ENCODE results near the gene TMEFF2.

TMEFF2 gene

DNA sequence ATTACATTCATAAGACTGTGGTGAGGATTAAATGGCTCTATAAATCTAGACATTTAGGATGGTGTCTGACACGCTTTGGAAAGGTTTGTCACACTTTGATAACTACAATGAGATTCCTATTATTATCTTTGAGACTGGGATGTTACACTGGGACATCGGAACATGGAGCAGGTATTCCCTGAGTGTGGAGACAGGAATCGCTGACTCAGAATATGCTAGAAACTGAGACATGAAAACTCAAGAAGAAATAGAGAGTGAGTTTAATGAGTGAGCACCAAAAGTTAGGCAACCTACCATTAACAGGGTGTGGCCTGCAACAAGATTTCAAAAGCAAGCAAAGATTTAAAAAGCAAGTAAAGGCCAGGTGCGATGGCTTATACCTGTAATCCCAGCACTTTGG lies 145.4 kb downstream of the TMEFF2 start:
- no CpG with 5 or more reads among the region's 4 CpGs for WGBS, 2 donors (ENCODE audit: extremely low coverage in 2 of 2, insufficient read length in 2 of 2, insufficient replicate concordance in 1 of 2)
- Histone ChIP-seq H2BK120ac (ENCODE audit: low read depth, low read length) (no peak overlapping the region), H2BK5ac (ENCODE audit: low read length) (no peak overlapping the region), H3K27me3 (ENCODE audit: control insufficient read depth in 3 of 3, insufficient read depth in 3 of 3, low read depth in 1 of 3, low read length in 3 of 3) (no peaks in the 10 kb centered on the region), H4K91ac (ENCODE audit: low read depth, low read length, poor library complexity) (no peak overlapping the region), H3K4me2 (ENCODE audit: insufficient read depth, low read length, poor library complexity, severe bottlenecking) (no peak overlapping the region), H4K8ac (ENCODE audit: low read depth, low read length) (no peak overlapping the region), H3K23ac (ENCODE audit: low read depth, low read length, poor library complexity) (no peak overlapping the region), H3K18ac (ENCODE audit: low read length) (no peak overlapping the region), H2BK15ac (ENCODE audit: low read length) (no peak overlapping the region), H3K9ac (ENCODE audit: low read depth, low read length, poor library complexity) (no peak overlapping the region), H3K79me1 (ENCODE audit: low read depth, low read length) (no peaks in the 10 kb centered on the region), H2AK5ac (ENCODE audit: low read depth, low read length) (no peak overlapping the region), H3K4me3 (ENCODE audit: low read length in 2 of 2) (no peak overlapping the region), H3K14ac (ENCODE audit: low read length) (no peak overlapping the region), H3K4me1 (ENCODE audit: control insufficient read depth in 2 of 2, insufficient read depth in 1 of 2, low read depth in 1 of 2, low read length in 2 of 2) (no peaks in the 10 kb centered on the region), H3K4ac (ENCODE audit: low read length) (no peak overlapping the region), H3K27ac (replicated peaks; ENCODE audit: low read length) (no peak overlapping the region), H2BK12ac (ENCODE audit: low read length) (no peak overlapping the region), H3K9me3 (replicated peaks in 1 of 2; ENCODE audit: control insufficient read depth in 2 of 2, insufficient read depth in 1 of 2, low read depth in 1 of 2, low read length in 2 of 2) (no peaks in the 10 kb centered on the region), H2AFZ (ENCODE audit: low read length) (no peak overlapping the region), H3K36me3 (replicated peaks in 1 of 2; ENCODE audit: control insufficient read depth in 2 of 2, insufficient read depth in 2 of 2, low read length in 2 of 2) (no peaks in the 10 kb centered on the region)
- no peak for DNase-seq (ENCODE audit: low spot score)

DNA sequence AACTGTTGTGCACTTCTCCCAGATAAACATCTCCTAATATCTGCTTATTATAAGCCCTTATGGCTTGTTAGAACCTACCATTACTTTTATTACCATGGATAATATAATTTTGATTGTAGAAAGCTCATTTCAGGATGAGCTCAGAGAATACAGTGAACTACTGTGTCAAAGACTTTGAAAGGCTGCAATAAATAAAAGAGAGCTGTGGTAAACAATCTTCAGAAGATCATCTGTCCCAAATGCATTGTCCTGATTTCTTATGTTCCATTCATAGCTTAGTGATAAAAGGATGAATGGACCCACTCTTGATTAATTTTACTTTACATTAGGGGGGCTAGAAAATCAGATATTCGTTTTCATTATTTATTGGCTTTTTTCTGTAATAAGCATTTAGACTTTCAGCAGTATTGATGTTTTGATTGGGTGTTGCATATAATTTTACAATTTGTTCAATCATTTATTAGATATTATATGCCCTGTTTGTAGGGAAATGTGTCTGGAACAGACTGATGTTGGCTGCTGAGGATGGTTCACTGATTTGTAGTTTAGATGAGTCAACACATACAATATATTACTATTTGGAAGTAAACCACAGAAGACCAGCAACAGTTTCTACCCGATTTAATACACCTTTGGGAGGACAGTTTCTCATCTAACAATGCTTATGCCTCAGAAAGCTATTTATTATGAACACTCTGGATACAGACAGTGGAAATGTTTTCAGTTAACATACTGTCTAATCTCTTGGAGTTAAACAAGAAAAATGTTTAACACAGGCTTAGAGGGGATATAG lies 147.2 kb downstream of the TMEFF2 start:
- Histone ChIP-seq H3K4me1 (ENCODE audit: control insufficient read depth in 2 of 2, insufficient read depth in 1 of 2, low read depth in 1 of 2, low read length in 2 of 2) (no peaks in the 10 kb centered on the region), H3K27ac (replicated peaks; ENCODE audit: low read length) (no peak overlapping the region), H4K8ac (ENCODE audit: low read depth, low read length) (no peak overlapping the region), H3K9ac (ENCODE audit: low read depth, low read length, poor library complexity) (no peak overlapping the region), H3K14ac (ENCODE audit: low read length) (no peak overlapping the region), H3K4ac (ENCODE audit: low read length) (no peak overlapping the region), H2AK5ac (ENCODE audit: low read depth, low read length) (no peak overlapping the region), H3K23ac (ENCODE audit: low read depth, low read length, poor library complexity) (no peak overlapping the region), H3K4me3 (ENCODE audit: low read length in 2 of 2) (no peak overlapping the region), H2BK5ac (ENCODE audit: low read length) (no peak overlapping the region), H3K36me3 (replicated peaks in 1 of 2; ENCODE audit: control insufficient read depth in 2 of 2, insufficient read depth in 2 of 2, low read length in 2 of 2) (no peaks in the 10 kb centered on the region), H2BK12ac (ENCODE audit: low read length) (no peak overlapping the region), H2BK120ac (ENCODE audit: low read depth, low read length) (no peak overlapping the region), H2AFZ (ENCODE audit: low read length) (no peak overlapping the region), H2BK15ac (ENCODE audit: low read length) (no peak overlapping the region), H3K4me2 (ENCODE audit: insufficient read depth, low read length, poor library complexity, severe bottlenecking) (no peak overlapping the region), H4K91ac (ENCODE audit: low read depth, low read length, poor library complexity) (no peak overlapping the region), H3K79me1 (ENCODE audit: low read depth, low read length) (no peaks in the 10 kb centered on the region), H3K27me3 (ENCODE audit: control insufficient read depth in 3 of 3, insufficient read depth in 3 of 3, low read depth in 1 of 3, low read length in 3 of 3) (no peaks in the 10 kb centered on the region), H3K18ac (ENCODE audit: low read length) (no peak overlapping the region), H3K9me3 (replicated peaks in 1 of 2; ENCODE audit: control insufficient read depth in 2 of 2, insufficient read depth in 1 of 2, low read depth in 1 of 2, low read length in 2 of 2) (no peaks in the 10 kb centered on the region)
- no CpG with 5 or more reads among the region's 2 CpGs for WGBS, 2 donors (ENCODE audit: extremely low coverage in 2 of 2, insufficient read length in 2 of 2, insufficient replicate concordance in 1 of 2)
- DNase-seq (ENCODE audit: low spot score) = no peak

DNA sequence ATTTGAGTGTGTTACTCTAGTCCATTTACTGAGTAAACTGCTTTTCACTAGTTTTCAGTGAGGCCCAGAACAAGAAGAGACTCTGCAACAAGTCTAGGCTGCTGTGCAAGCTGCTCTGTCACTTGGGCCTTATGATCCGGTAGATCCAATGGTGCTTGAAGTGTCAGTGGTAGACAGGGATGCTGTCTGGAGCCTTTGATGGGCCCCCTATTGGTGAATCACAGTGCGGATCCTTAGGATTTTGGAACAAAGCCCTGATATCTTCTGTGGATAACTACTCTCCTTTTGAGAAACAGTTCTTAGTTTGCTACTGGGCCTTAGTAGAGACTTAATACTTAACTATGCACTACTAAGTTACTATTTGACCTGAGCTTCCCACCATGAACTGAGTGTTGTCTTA lies 150.2 kb downstream of the TMEFF2 start:
- Histone ChIP-seq H3K23ac (ENCODE audit: low read depth, low read length, poor library complexity) (no peak overlapping the region), H2AFZ (ENCODE audit: low read length) (no peak overlapping the region), H2BK5ac (ENCODE audit: low read length) (no peak overlapping the region), H4K91ac (ENCODE audit: low read depth, low read length, poor library complexity) (no peak overlapping the region), H3K14ac (ENCODE audit: low read length) (no peak overlapping the region), H3K18ac (ENCODE audit: low read length) (no peak overlapping the region), H3K9ac (ENCODE audit: low read depth, low read length, poor library complexity) (no peak overlapping the region), H2BK15ac (ENCODE audit: low read length) (no peak overlapping the region), H3K27ac (replicated peaks; ENCODE audit: low read length) (no peak overlapping the region), H3K79me1 (ENCODE audit: low read depth, low read length) (no peaks in the 10 kb centered on the region), H3K4me1 (ENCODE audit: control insufficient read depth in 2 of 2, insufficient read depth in 1 of 2, low read depth in 1 of 2, low read length in 2 of 2) (no peaks in the 10 kb centered on the region), H2BK12ac (ENCODE audit: low read length) (no peak overlapping the region), H2BK120ac (ENCODE audit: low read depth, low read length) (no peak overlapping the region), H3K4me3 (ENCODE audit: low read length in 2 of 2) (no peak overlapping the region), H3K4ac (ENCODE audit: low read length) (no peak overlapping the region), H3K9me3 (replicated peaks in 1 of 2; ENCODE audit: control insufficient read depth in 2 of 2, insufficient read depth in 1 of 2, low read depth in 1 of 2, low read length in 2 of 2) (no peaks in the 10 kb centered on the region), H3K36me3 (replicated peaks in 1 of 2; ENCODE audit: control insufficient read depth in 2 of 2, insufficient read depth in 2 of 2, low read length in 2 of 2) (no peaks in the 10 kb centered on the region), H3K4me2 (ENCODE audit: insufficient read depth, low read length, poor library complexity, severe bottlenecking) (no peak overlapping the region), H3K27me3 (ENCODE audit: control insufficient read depth in 3 of 3, insufficient read depth in 3 of 3, low read depth in 1 of 3, low read length in 3 of 3) (no peaks in the 10 kb centered on the region), H2AK5ac (ENCODE audit: low read depth, low read length) (no peak overlapping the region), H4K8ac (ENCODE audit: low read depth, low read length) (no peak overlapping the region)
- DNase-seq (ENCODE audit: low spot score) = no peak
- WGBS, 2 donors (ENCODE audit: extremely low coverage in 2 of 2, insufficient read length in 2 of 2, insufficient replicate concordance in 1 of 2) = no CpG with 5 or more reads among the region's 2 CpGs

DNA sequence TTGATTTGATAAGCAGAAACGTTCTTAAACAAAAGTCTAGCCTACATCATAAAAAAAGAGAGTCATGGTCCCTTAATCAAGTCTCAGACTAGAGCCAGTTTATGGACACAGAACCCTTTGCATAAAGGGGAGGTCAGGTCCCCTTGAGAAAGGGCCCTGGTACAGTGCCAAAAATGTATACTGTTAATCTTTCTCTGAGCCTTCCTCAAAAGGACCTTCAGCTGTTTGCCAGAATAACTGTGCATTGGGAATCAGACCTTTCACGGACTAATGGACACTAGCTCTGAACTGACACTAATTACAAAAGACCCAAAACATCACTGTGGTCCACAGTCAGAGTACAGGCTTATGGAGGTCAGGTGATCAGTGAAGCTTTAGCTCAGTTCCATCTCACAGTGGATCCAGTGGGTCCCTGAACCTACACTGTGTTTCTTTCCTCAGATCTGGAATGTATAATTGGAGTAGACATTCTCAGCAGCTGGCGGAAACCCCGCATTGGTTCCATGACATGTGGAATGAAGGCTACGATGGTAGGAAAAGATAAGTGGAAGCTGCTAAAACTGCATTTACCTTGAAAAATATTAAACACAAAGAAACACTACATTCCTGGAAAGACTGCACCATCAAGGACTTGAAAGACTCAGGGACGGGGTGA lies 151.4 kb downstream of the TMEFF2 start:
- no peaks in the 10 kb centered on the region for H3K79me1 ChIP-seq (ENCODE audit: low read depth, low read length)
- H2BK15ac ChIP-seq (ENCODE audit: low read length) = no peak overlapping the region
- H3K4ac ChIP-seq (ENCODE audit: low read length) = no peak overlapping the region
- no peaks in the 10 kb centered on the region for H3K4me1 ChIP-seq (ENCODE audit: control insufficient read depth in 2 of 2, insufficient read depth in 1 of 2, low read depth in 1 of 2, low read length in 2 of 2)
- H2BK5ac ChIP-seq (ENCODE audit: low read length) = no peak overlapping the region
- no peaks in the 10 kb centered on the region for H3K9me3 ChIP-seq (replicated peaks in 1 of 2; ENCODE audit: control insufficient read depth in 2 of 2, insufficient read depth in 1 of 2, low read depth in 1 of 2, low read length in 2 of 2)
- H3K4me2 ChIP-seq (ENCODE audit: insufficient read depth, low read length, poor library complexity, severe bottlenecking) = no peak overlapping the region
- no CpG with 5 or more reads among the region's 6 CpGs for WGBS, 2 donors (ENCODE audit: extremely low coverage in 2 of 2, insufficient read length in 2 of 2, insufficient replicate concordance in 1 of 2)
- H2AK5ac ChIP-seq (ENCODE audit: low read depth, low read length) = no peak overlapping the region
- no peak overlapping the region for H3K18ac ChIP-seq (ENCODE audit: low read length)
- H2AFZ ChIP-seq (ENCODE audit: low read length) = no peak overlapping the region
- H3K27me3 ChIP-seq (ENCODE audit: control insufficient read depth in 3 of 3, insufficient read depth in 3 of 3, low read depth in 1 of 3, low read length in 3 of 3) = no peaks in the 10 kb centered on the region
- H3K23ac ChIP-seq (ENCODE audit: low read depth, low read length, poor library complexity) = no peak overlapping the region
- no peak overlapping the region for H4K91ac ChIP-seq (ENCODE audit: low read depth, low read length, poor library complexity)
- no peak overlapping the region for H3K27ac ChIP-seq (replicated peaks; ENCODE audit: low read length)
- no peaks in the 10 kb centered on the region for H3K36me3 ChIP-seq (replicated peaks in 1 of 2; ENCODE audit: control insufficient read depth in 2 of 2, insufficient read depth in 2 of 2, low read length in 2 of 2)
- no peak overlapping the region for H4K8ac ChIP-seq (ENCODE audit: low read depth, low read length)
- no peak for DNase-seq (ENCODE audit: low spot score)
- H2BK12ac ChIP-seq (ENCODE audit: low read length) = no peak overlapping the region
- no peak overlapping the region for H3K9ac ChIP-seq (ENCODE audit: low read depth, low read length, poor library complexity)
- no peak overlapping the region for H3K14ac ChIP-seq (ENCODE audit: low read length)
- no peak overlapping the region for H2BK120ac ChIP-seq (ENCODE audit: low read depth, low read length)
- no peak overlapping the region for H3K4me3 ChIP-seq (ENCODE audit: low read length in 2 of 2)

Measured in neuronal stem cell (in vitro differentiated cells).